HepG2 (cell line): ENCODE results near the gene PASK. TPM values are rescaled to one million over a fixed set of nuclear protein-coding genes. Genes with fewer than 3 reads are reported as not detected.

Experiments
- ATAC-seq: fragments of 200-7000 bp; cut with Tn5 transposase; 3 replicates; pipeline ENCODE4 v1.9.1; 2020; ENCODE audit warnings: mild to moderate bottlenecking, moderate library complexity
- BruUV-seq: library from RNA; stranded (reverse); fragments of 400-500 nt; replicated peaks from 2 replicates; lab custom pipeline; 2021; lab: Mats Ljungman, UMichigan
- CTCF ChIA-PET: fragments of 300-600 bp; formaldehyde crosslinking; extraction: SDS; loops from one replicate; lab custom pipeline; 2021; ENCODE audit warnings: low total read pairs, inconsistent platforms, low intra/inter-chr PET ratio; lab: Yijun Ruan, JAX
- POLR2A ChIA-PET: fragments of 350-600 bp; sonication (Branson Sonifier 250); formaldehyde crosslinking; loops from one replicate; lab custom pipeline; 2020; ENCODE audit warnings: antibody characterized with exemption, inconsistent platforms; lab: Yijun Ruan, JAX
- DNase-seq: peaks from one replicate; pipeline ENCODE4 v3.0.0-alpha.2; 2015; ENCODE audit warnings: low spot score
- FAIRE-seq: peaks from 3 replicates; lab custom pipeline; 2011; peaks lifted over from hg19 to GRCh38; lab: Jason Lieb, UNC
- H2AFZ ChIP-seq: one replicate; pipeline ENCODE4 v1.6.1; 2011; ENCODE audit warnings: low read length, inconsistent platforms
- H3K27ac ChIP-seq: fragments of 300-600 bp; 3 replicates; pipeline ENCODE4 v1.8.0; 2011; ENCODE audit warnings: mixed run types, mild to moderate bottlenecking, mixed read lengths, low read length, inconsistent platforms; ENCODE audit not compliant: insufficient read depth; ENCODE audit errors: extremely low read length
- H3K27me3 ChIP-seq, 2 experiments: fragments of 200-600 bp in 1 of 2; 2 replicates in 1 of 2; 3 replicates in 1 of 2; pipeline versions ENCODE4 v1.6.0 to v1.8.0; 2011; ENCODE audit warnings: low read length in 2 of 2, mild to moderate bottlenecking in 2 of 2, moderate library complexity in 2 of 2, inconsistent platforms in 1 of 2; ENCODE audit not compliant: insufficient read depth in 2 of 2, control insufficient read depth in 1 of 2
- H3K36me3 ChIP-seq, 2 experiments: fragments of 200-600 bp in 1 of 2; replicated peaks in 1 of 2; 2 replicates in 1 of 2; 3 replicates in 1 of 2; pipeline versions ENCODE4 v1.5.1 to v1.8.0; 2011; ENCODE audit warnings: low read length in 2 of 2, inconsistent platforms in 1 of 2; ENCODE audit not compliant: insufficient read depth in 2 of 2, control insufficient read depth in 1 of 2
- H3K4me1 ChIP-seq: 2 replicates; pipeline ENCODE4 v1.5.1; 2012; ENCODE audit warnings: low read length, inconsistent platforms; ENCODE audit not compliant: insufficient read depth
- H3K4me2 ChIP-seq: 2 replicates; pipeline ENCODE4 v1.6.0; 2011; ENCODE audit warnings: low read depth, low read length, inconsistent platforms
- H3K4me3 ChIP-seq, 3 experiments: fragments of 200-600 bp in 1 of 3; sonication (generic), shearing (Covaris generic) in 1 of 3; replicated peaks in 1 of 3; 2 replicates each; pipeline ENCODE4 v1.5.1; 2011 to 2016; ENCODE audit warnings: low read length in 3 of 3, inconsistent platforms in 2 of 3, low read depth in 2 of 3, mild to moderate bottlenecking in 2 of 3, control low read depth in 1 of 3, mixed read lengths in 1 of 3; ENCODE audit not compliant: insufficient read depth in 1 of 3
- H3K79me2 ChIP-seq: one replicate; pipeline ENCODE4 v1.6.1; 2011; ENCODE audit warnings: low read length, inconsistent platforms; ENCODE audit not compliant: insufficient read depth
- H3K9ac ChIP-seq: 2 replicates; pipeline ENCODE4 v1.6.0; 2011; ENCODE audit warnings: mild to moderate bottlenecking, low read depth, low read length, inconsistent platforms; ENCODE audit not compliant: insufficient read depth
- H3K9me3 ChIP-seq: 2 replicates; pipeline ENCODE4 v1.5.1; 2012; ENCODE audit warnings: mild to moderate bottlenecking, low read length
- H4K20me1 ChIP-seq: 2 replicates; pipeline ENCODE4 v1.6.0; 2011; ENCODE audit warnings: inconsistent platforms, mild to moderate bottlenecking, low read length, moderate library complexity; ENCODE audit not compliant: insufficient read depth
- CERS6 ChIP-seq: sonication (generic); formaldehyde crosslinking; IDR thresholded peaks from 2 replicates; pipeline ENCODE4 v1.5.0; 2020; ENCODE audit warnings: missing genetic modification reagents
- FOXA3 ChIP-seq: IDR thresholded peaks from 2 replicates; pipeline ENCODE4 v1.6.1; 2016; ENCODE audit warnings: missing genetic modification reagents, missing compliant biosample characterization
- FOXO1 ChIP-seq: sonication (generic); formaldehyde crosslinking; IDR thresholded peaks from 2 replicates; pipeline ENCODE4 v1.4.0; 2020; ENCODE audit warnings: missing genetic modification reagents
- GABPB1 ChIP-seq: IDR thresholded peaks from 2 replicates; pipeline ENCODE4 v1.6.1; 2016; ENCODE audit warnings: mild to moderate bottlenecking, missing genetic modification reagents, moderate library complexity, missing compliant biosample characterization
- KLF9 ChIP-seq: IDR thresholded peaks from 2 replicates; pipeline ENCODE4 v1.6.1; 2016; ENCODE audit warnings: low read depth
- PAF1 ChIP-seq: IDR thresholded peaks from 2 replicates; pipeline ENCODE4 v1.6.1; 2016; ENCODE audit warnings: missing genetic modification reagents, missing compliant biosample characterization
- SAP130 ChIP-seq: IDR thresholded peaks from 2 replicates; pipeline ENCODE4 v1.6.1; 2016; ENCODE audit warnings: low read depth
- SP1 ChIP-seq, 2 experiments: fragments of 450-650 bp in 1 of 2; sonication (generic) in 1 of 2; formaldehyde crosslinking in 1 of 2; IDR thresholded peaks; 2 replicates each; pipeline versions ENCODE4 v1.4.0 to v1.6.1; 2016 to 2020; ENCODE audit warnings: missing genetic modification reagents in 1 of 2
- ZBTB4 ChIP-seq: sonication (generic); formaldehyde crosslinking; IDR thresholded peaks from 2 replicates; pipeline ENCODE4 v1.4.0; 2020; ENCODE audit warnings: missing genetic modification reagents, mild to moderate bottlenecking, borderline replicate concordance
- ZHX2 ChIP-seq, 2 experiments: sonication (generic) in 1 of 2; formaldehyde crosslinking in 1 of 2; IDR thresholded peaks; 2 replicates each; pipeline versions ENCODE4 v1.6.1 to v1.9.0; 2014 to 2022; ENCODE audit warnings: antibody characterized with exemption in 1 of 2, borderline replicate concordance in 1 of 2, inconsistent platforms in 1 of 2, low read depth in 1 of 2, missing genetic modification reagents in 1 of 2
- ZNF354B ChIP-seq: sonication (generic); formaldehyde crosslinking; IDR thresholded peaks from 2 replicates; pipeline ENCODE4 v1.8.0; 2022; ENCODE audit warnings: mild to moderate bottlenecking, missing genetic modification reagents
- ZNF44 ChIP-seq: sonication (generic); formaldehyde crosslinking; IDR thresholded peaks from 2 replicates; pipeline ENCODE4 v1.5.1; 2020; ENCODE audit warnings: mild to moderate bottlenecking, missing genetic modification reagents
- ZNF484 ChIP-seq: sonication (generic); formaldehyde crosslinking; IDR thresholded peaks from 2 replicates; pipeline ENCODE4 v1.5.1; 2020; ENCODE audit warnings: mild to moderate bottlenecking, low read depth, missing genetic modification reagents, borderline replicate concordance
- ZNF740 ChIP-seq: sonication (generic); formaldehyde crosslinking; IDR thresholded peaks from 2 replicates; pipeline ENCODE4 v1.4.0; 2020; ENCODE audit warnings: missing genetic modification reagents
- WGBS: methylation state at CpG from one replicate; pipeline ENCODE4 v1.1.6; 2017; ENCODE audit warnings: low lambda C conversion rate; 5-methylcytosine and 5-hydroxymethylcytosine counted together
- in situ Hi-C: cut with HindIII; loops from 2 replicates; pipeline ENCODE4 v1.10.0; 2017; ENCODE audit warnings: low pct_unique_long_range_greater_than_20kb; ENCODE audit not compliant: extremely low pct_ligation_motif_present
- intact Hi-C: fragments of 100-400 bp; cut with micrococcal nuclease; formaldehyde crosslinking; loops from one replicate; pipeline ENCODE4 v1.10.0; 2022; ENCODE audit not compliant: unreplicated experiment
- polyA plus RNA-seq, 8 experiments: library from polyadenylated mRNA; depleted of rRNA in 3 of 8; stranded (reverse) in 7 of 8; unstranded in 1 of 8; fragments of >200 nt; fragmentation: Illumina TruSeq in 4 of 8; extraction: Trizol in 4 of 8; gene quantifications; 2 replicates each; pipeline versions ENCODE4 v1.2.1 to v1.2.3, GENCODE V29; 2011 to 2016; ENCODE audit warnings: low read depth in 4 of 8, missing spikeins in 1 of 8, mixed read lengths in 1 of 8; ENCODE audit not compliant: insufficient read depth in 1 of 8
- total RNA-seq, 5 experiments: library from RNA; depleted of rRNA; stranded (reverse); fragments of >200 nt; fragmentation: Illumina TruSeq; extraction: Trizol; gene quantifications; 2 replicates each; pipeline ENCODE4 v1.2.3, GENCODE V29; 2016; ENCODE audit warnings: low read depth in 1 of 5

PASK gene
- total and polyA plus RNA-seq, 2 of the 13 experiments (the other 11 are each of a cell fraction or from before 2014, with no cell fraction given): 6.9 to 17.0 TPM

GRCh38 chr2:241103176-241103595 lies 46.1 kb downstream of the PASK start:
- no peak for FAIRE-seq
- peaks cover 8 to 19% of the 10 kb centered on the region in 2 experiments; a peak in 4 of 5 replicates for H3K36me3 ChIP-seq
- peak overlapping the region; percentile 96 for H3K9ac ChIP-seq
- no peaks in the 10 kb centered on the region for H3K9me3 ChIP-seq
- H3K79me2 ChIP-seq: peaks cover 40% of the 10 kb centered on the region
- in situ Hi-C loops: no loop called here
- peaks cover 35% of the 10 kb centered on the region for H3K4me1 ChIP-seq
- H4K20me1 ChIP-seq: no peaks in the 10 kb centered on the region
- intact Hi-C loops: loop anchor here (2.0 kb wide), 1 partner anchor 46 kb away; the partner anchor contains the start of gene PASK
- H3K4me3 ChIP-seq: peak overlapping the region; percentile 75 to 96 (median 96)
- peak overlapping the region; percentile 90 for H3K27ac ChIP-seq
- H3K27me3 ChIP-seq: no peaks in the 10 kb centered on the region; a peak in 1 of 5 replicates
- ATAC-seq: no peak
- peak overlapping the region; percentile 83 for H2AFZ ChIP-seq
- H3K4me2 ChIP-seq: peak overlapping the region; percentile 90
- CTCF ChIA-PET: no interaction called here
- no TSS peak for BruUV-seq
- POLR2A ChIA-PET: interaction anchor here (4.5 kb wide), 1 partner anchor 10 kb away, joined by 37 read pairs; no protein-coding TSS in a partner anchor
- DNase-seq: no peak
- WGBS: 10% methylated on average over 5 of the region's 5 CpGs
- no peak for TF ChIP-seq KLF9 (CRISPR knock-in tag)
- TF ChIP-seq SAP130 (CRISPR knock-in tag): no peak
- TF ChIP-seq ZNF740: peak; percentile 75; the same call in 1 of the 2 replicates
- no peak for TF ChIP-seq PAF1 (CRISPR knock-in tag)
- TF ChIP-seq ZNF44 (CRISPR knock-in tag): no peak
- TF ChIP-seq ZNF484 (CRISPR knock-in tag): no peak
- no peak for TF ChIP-seq ZHX2 (IDR thresholded peaks at IDR 0.05; ENCODE audit: low read depth)
- TF ChIP-seq ZHX2 (CRISPR knock-in tag; IDR thresholded peaks at IDR 0.05; ENCODE audit: borderline replicate concordance): no peak
- peak; percentile 6; the same call in 1 of the 2 replicates for TF ChIP-seq FOXA3 (CRISPR knock-in tag)
- 0 out of 2 replicates have a peak, but pooled peaks have one; percentile 19 for TF ChIP-seq ZNF354B (CRISPR knock-in tag)
- no peak for TF ChIP-seq FOXO1 (CRISPR knock-in tag)
- no peak for TF ChIP-seq ZBTB4 (CRISPR knock-in tag)
- 0 out of 2 replicates have a peak, but pooled peaks have one; percentile 13 for TF ChIP-seq GABPB1
- no peak for TF ChIP-seq CERS6 (CRISPR knock-in tag)
- no peak for TF ChIP-seq SP1 (IDR thresholded peaks at IDR 0.05)
- no peak for TF ChIP-seq SP1 (CRISPR knock-in tag; IDR thresholded peaks at IDR 0.05)
